MM.1S (cell line): ENCODE measurements around the gene SLC9A3.

Source experiments
- DNase-seq: peaks from one replicate; pipeline ENCODE4 v3.0.0-alpha.2; 2015
- H2AFZ ChIP-seq: fragments of 300-600 bp; sonication (generic); 2 replicates; pipeline ENCODE4 v1.6.0; 2016; ENCODE audit warnings: antibody characterized with exemption, low read length
- H3F3A ChIP-seq: fragments of 300-600 bp; sonication (generic); 2 replicates; pipeline ENCODE4 v1.6.1; 2016; ENCODE audit warnings: mild to moderate bottlenecking, antibody characterized with exemption, low read length, moderate library complexity, mixed read lengths; ENCODE audit not compliant: insufficient read depth
- H3K27ac ChIP-seq: fragments of 300-600 bp; sonication (generic); 2 replicates; pipeline ENCODE4 v1.5.1; 2016; ENCODE audit warnings: mild to moderate bottlenecking, low read length
- H3K27me3 ChIP-seq: fragments of 300-600 bp; sonication (generic); replicated peaks from 2 replicates; pipeline ENCODE4 v1.6.0; 2016; ENCODE audit warnings: low read length; ENCODE audit not compliant: insufficient read depth
- H3K36me3 ChIP-seq: fragments of 300-600 bp; sonication (generic); replicated peaks from 2 replicates; pipeline ENCODE4 v1.6.1; 2016; ENCODE audit warnings: mild to moderate bottlenecking, low read length, mixed read lengths; ENCODE audit not compliant: insufficient read depth
- H3K4me1 ChIP-seq: fragments of 300-600 bp; sonication (generic); 2 replicates; pipeline ENCODE4 v1.6.1; 2016; ENCODE audit warnings: low read length, mixed read lengths
- H3K4me2 ChIP-seq: fragments of 300-600 bp; sonication (generic); 2 replicates; pipeline ENCODE4 v1.6.0; 2016; ENCODE audit warnings: low read depth, low read length
- H3K4me3 ChIP-seq: fragments of 300-600 bp; sonication (generic); 2 replicates; pipeline ENCODE4 v1.5.1; 2016; ENCODE audit warnings: low read length, mixed read lengths
- H3K79me2 ChIP-seq: fragments of 300-600 bp; sonication (generic); 2 replicates; pipeline ENCODE4 v1.6.1; 2016; ENCODE audit warnings: mixed run types, low read length, mixed read lengths
- H3K9ac ChIP-seq: fragments of 300-600 bp; sonication (generic); 2 replicates; pipeline ENCODE4 v1.6.1; 2016; ENCODE audit warnings: low read length, mixed read lengths
- H3K9me2 ChIP-seq: fragments of 300-600 bp; sonication (generic); replicated peaks from 2 replicates; pipeline ENCODE4 v1.6.1; 2016; ENCODE audit warnings: mild to moderate bottlenecking, low read length, mixed read lengths; ENCODE audit not compliant: insufficient read depth
- H3K9me3 ChIP-seq: fragments of 300-600 bp; sonication (generic); replicated peaks from 2 replicates; pipeline ENCODE4 v1.6.1; 2016; ENCODE audit warnings: mild to moderate bottlenecking, low read length, mixed read lengths; ENCODE audit not compliant: insufficient read depth
- H4K20me1 ChIP-seq: fragments of 300-600 bp; sonication (generic); 2 replicates; pipeline ENCODE4 v1.6.1; 2016; ENCODE audit warnings: mild to moderate bottlenecking, low read length, moderate library complexity, mixed read lengths; ENCODE audit not compliant: insufficient read depth
- EZH2 ChIP-seq: fragments of 300-600 bp; sonication (generic); optimal IDR thresholded peaks from 2 replicates; pipeline ENCODE3; 2017; ENCODE audit warnings: low read depth, mild to moderate bottlenecking, antibody characterized with exemption, low read length, mixed read lengths
- EZH2phosphoT487 ChIP-seq: fragments of 300-600 bp; sonication (generic); IDR thresholded peaks from 2 replicates; pipeline ENCODE4 v1.6.1; 2018; ENCODE audit warnings: antibody characterized with exemption, low read length
- TF ChIP-seq, protein P1 (sequence below): fragments of 300-600 bp; sonication (generic); IDR thresholded peaks from 2 replicates; pipeline ENCODE4 v1.5.1; 2016; ENCODE audit warnings: antibody characterized with exemption, low read length, mixed read lengths

SLC9A3 gene

DNA sequence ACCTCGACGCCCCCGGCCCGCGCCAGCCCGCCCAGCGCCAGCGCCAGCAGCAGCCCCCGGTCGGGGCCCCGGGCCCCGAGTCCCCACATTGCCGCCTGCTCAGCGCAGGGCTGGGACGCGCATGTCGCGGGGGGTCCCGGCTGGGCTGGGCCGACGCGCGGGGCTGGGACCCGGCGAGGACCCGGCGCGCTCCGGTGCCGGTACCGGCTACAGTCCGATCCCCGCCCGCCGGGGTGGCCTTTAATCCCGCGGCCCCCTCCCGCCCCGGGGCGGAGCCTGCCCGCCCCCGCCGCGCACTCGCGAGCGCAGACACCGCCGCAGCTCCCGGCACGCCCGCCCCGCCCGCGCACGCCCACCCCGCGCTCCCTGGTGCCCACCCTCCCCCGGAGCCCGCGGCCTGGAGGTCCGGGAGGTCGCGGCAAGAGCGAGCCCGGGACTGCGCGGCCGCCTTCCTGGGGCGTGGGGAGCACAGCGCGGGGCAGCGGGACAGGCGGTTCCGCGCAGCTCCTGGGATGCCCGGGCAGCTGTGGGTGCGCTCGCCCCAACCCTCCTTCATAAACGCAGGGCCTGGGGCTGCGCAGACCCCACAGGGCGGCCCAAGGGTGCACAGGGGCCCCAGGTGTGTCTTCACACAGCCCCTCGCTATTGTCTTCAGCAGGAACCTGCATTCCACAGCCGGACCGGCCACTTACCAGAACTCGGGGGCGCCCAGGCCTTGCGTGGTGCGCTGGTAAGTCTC is at the start of gene SLC9A3:
Gene SLC9A3 (minus strand): TSS at position 216 of the 739 bp plus-strand sequence.
- no peak for DNase-seq
- H3F3A ChIP-seq, result no peaks in the 10 kb centered on the region
- no peak within 1 kb of the TSS for H3K27ac ChIP-seq
- peaks cover 39% of the 10 kb centered on the region for H3K27me3 ChIP-seq
- no peaks in the 10 kb centered on the region for H3K36me3 ChIP-seq
- no peaks in the 10 kb centered on the region for H3K9me2 ChIP-seq
- no peak for TF ChIP-seq EZH2phosphoT487
- TF ChIP-seq, protein P1, sequence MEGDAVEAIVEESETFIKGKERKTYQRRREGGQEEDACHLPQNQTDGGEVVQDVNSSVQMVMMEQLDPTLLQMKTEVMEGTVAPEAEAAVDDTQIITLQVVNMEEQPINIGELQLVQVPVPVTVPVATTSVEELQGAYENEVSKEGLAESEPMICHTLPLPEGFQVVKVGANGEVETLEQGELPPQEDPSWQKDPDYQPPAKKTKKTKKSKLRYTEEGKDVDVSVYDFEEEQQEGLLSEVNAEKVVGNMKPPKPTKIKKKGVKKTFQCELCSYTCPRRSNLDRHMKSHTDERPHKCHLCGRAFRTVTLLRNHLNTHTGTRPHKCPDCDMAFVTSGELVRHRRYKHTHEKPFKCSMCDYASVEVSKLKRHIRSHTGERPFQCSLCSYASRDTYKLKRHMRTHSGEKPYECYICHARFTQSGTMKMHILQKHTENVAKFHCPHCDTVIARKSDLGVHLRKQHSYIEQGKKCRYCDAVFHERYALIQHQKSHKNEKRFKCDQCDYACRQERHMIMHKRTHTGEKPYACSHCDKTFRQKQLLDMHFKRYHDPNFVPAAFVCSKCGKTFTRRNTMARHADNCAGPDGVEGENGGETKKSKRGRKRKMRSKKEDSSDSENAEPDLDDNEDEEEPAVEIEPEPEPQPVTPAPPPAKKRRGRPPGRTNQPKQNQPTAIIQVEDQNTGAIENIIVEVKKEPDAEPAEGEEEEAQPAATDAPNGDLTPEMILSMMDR, result no peak
- no peak for TF ChIP-seq EZH2
- no peaks in the 10 kb centered on the region for H3K79me2 ChIP-seq
- H3K4me3 ChIP-seq, result no peak within 1 kb of the TSS
- peaks cover 21% of the 10 kb centered on the region for H3K4me1 ChIP-seq
- H3K4me2 ChIP-seq, result no peak within 1 kb of the TSS
- H2AFZ ChIP-seq, result no peak within 1 kb of the TSS
- H4K20me1 ChIP-seq, result no peaks in the 10 kb centered on the region
- H3K9ac ChIP-seq, result no peak within 1 kb of the TSS
- H3K9me3 ChIP-seq, result no peaks in the 10 kb centered on the region

DNA sequence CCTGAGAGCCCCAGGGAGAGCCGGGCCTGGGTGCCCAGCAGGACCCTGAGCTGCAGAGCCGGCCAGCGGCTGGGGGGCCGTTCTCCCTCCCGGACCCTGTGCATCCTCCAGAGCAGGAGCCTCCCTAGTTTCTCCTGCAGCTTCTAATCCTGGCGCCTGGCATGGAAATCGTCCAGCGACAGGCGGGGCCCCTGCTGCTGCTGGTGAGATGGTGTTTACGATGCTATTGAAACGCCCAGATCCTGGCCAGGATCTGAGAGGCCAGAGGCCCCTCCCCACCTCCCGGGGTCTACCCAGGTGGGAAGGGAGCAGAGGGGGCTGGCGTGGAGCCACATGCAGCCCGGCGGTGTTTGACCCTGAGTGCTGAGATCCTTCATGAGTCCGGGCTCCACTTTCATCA is 49.7 kb upstream of the SLC9A3 start:
- Histone ChIP-seq H3K4me1 (no peaks in the 10 kb centered on the region), H3K27me3 (peaks cover 18% of the 10 kb centered on the region), H3K9me2 (no peaks in the 10 kb centered on the region), H3K79me2 (no peaks in the 10 kb centered on the region), H3K4me2 (no peak overlapping the region), H3K9ac (no peak overlapping the region), H3K27ac (no peak overlapping the region), H3K36me3 (no peaks in the 10 kb centered on the region), H3F3A (no peaks in the 10 kb centered on the region), H2AFZ (no peak overlapping the region), H3K9me3 (no peaks in the 10 kb centered on the region), H4K20me1 (no peaks in the 10 kb centered on the region), H3K4me3 (no peak overlapping the region)
- DNase-seq, result no peak
- TF ChIP-seq, protein P1, result no peak
- TF ChIP-seq EZH2, result no peak

DNA sequence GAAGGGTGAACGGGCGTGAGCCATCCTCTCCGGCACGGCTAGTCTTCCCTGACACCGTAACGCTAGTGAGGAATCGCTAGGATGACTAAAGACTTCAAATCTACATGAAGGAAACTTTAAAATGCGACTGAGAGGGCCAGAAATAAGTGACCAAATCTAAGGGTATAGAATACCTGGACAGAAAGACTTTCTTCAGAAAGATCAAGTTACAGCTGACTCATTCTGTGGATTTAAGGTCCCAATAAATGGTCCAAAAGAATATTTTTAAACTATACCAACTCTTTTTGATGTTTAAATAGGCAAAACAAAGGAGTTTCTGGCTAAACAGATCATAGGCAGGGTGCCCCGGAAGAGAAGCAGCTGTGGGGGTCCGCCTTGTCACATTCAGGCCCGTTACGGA is 49.0 kb upstream of the SLC9A3 start:
- no peaks in the 10 kb centered on the region for H3K9me2 ChIP-seq
- H3K79me2 ChIP-seq, result no peaks in the 10 kb centered on the region
- H4K20me1 ChIP-seq, result no peaks in the 10 kb centered on the region
- no peaks in the 10 kb centered on the region for H3K4me1 ChIP-seq
- no peak for TF ChIP-seq EZH2phosphoT487
- no peak for TF ChIP-seq EZH2
- TF ChIP-seq, protein P1, result no peak
- no peak overlapping the region for H3K9ac ChIP-seq
- peaks cover 26% of the 10 kb centered on the region for H3K27me3 ChIP-seq
- no peak for DNase-seq
- no peaks in the 10 kb centered on the region for H3K9me3 ChIP-seq
- no peaks in the 10 kb centered on the region for H3F3A ChIP-seq
- no peak overlapping the region for H3K4me3 ChIP-seq
- H3K36me3 ChIP-seq, result no peaks in the 10 kb centered on the region
- no peak overlapping the region for H3K4me2 ChIP-seq
- no peak overlapping the region for H2AFZ ChIP-seq
- no peak overlapping the region for H3K27ac ChIP-seq
